Measurements from ENCODE around the gene PTRH2. TPM values are rescaled to one million over a fixed set of nuclear protein-coding genes. Genes with fewer than 3 reads are reported as not detected.
"Not testable (repeated sequence)": the region's sequence is repeated elsewhere in the genome, so short reads cannot be mapped to it uniquely, and the experiment has no call there.

PTRH2 gene
- total and polyA plus RNA-seq, 7 donors = 11.4 to 43.1 (median 28.8) TPM

DNA sequence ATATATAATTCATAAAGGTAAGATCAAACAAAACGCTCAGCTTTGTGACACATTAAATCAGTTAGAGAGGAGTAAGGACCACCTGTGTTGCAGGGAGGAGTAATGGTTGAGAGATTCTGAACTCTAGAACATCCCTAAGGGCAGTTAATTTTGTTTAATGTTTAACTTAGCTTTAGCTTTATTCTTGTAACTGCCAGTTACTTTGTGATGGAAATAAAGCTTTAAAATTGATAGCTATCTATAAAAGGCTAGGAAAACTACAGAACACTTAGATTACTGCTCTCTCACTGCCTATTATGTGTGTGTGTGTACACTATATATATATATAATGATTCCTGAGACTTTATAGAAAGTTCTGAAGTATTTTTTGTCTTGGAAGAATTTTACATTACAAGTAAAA lies 37.8 kb downstream of the PTRH2 start:
- intact Hi-C loops (cut with DNase I) = no loop called here
- Histone ChIP-seq H3K4me3 (no peak overlapping the region), H3K27ac (no peak overlapping the region), H3K9me3 (no peaks in the 10 kb centered on the region), H3K4me1 (no peaks in the 10 kb centered on the region), H3K27me3 (ENCODE audit: insufficient read depth in 3 of 3, low read length in 2 of 3) (no peaks in the 10 kb centered on the region), H3K36me3 (ENCODE audit: insufficient read depth in 1 of 2, low read depth in 1 of 2) (peaks cover 12 to 99% of the 10 kb centered on the region in 2 donors)
- 70 to 87% (median 82%) methylated on average over 1 of the region's 1 CpG for WGBS, 3 donors
- ATAC-seq = no peak
- DNase-seq = no peak
- TF ChIP-seq, protein P1, sequence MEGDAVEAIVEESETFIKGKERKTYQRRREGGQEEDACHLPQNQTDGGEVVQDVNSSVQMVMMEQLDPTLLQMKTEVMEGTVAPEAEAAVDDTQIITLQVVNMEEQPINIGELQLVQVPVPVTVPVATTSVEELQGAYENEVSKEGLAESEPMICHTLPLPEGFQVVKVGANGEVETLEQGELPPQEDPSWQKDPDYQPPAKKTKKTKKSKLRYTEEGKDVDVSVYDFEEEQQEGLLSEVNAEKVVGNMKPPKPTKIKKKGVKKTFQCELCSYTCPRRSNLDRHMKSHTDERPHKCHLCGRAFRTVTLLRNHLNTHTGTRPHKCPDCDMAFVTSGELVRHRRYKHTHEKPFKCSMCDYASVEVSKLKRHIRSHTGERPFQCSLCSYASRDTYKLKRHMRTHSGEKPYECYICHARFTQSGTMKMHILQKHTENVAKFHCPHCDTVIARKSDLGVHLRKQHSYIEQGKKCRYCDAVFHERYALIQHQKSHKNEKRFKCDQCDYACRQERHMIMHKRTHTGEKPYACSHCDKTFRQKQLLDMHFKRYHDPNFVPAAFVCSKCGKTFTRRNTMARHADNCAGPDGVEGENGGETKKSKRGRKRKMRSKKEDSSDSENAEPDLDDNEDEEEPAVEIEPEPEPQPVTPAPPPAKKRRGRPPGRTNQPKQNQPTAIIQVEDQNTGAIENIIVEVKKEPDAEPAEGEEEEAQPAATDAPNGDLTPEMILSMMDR (IDR thresholded peaks at IDR 0.05) = no peak

DNA sequence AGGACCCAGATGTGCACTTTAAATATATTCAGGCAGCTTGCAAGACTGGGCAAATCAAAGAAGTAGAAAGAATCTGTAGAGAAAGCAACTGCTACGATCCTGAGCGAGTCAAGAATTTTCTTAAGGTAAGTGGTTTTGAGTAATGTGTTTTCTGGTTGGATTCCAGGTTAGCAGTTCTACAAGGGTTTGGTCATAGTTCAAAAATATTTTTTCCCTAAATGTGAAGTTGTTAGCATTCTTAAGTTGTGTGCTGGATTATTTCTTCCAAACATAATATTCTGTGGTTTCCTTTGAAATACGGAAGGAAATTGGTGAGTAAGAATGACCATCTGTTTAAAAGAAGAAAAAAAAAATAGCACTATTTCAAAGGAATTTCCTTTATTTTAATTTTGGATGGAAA lies 38.4 kb downstream of the PTRH2 start:
- TF ChIP-seq, protein P1 (IDR thresholded peaks at IDR 0.05) = no peak
- Histone ChIP-seq H3K36me3 (ENCODE audit: insufficient read depth in 1 of 2, low read depth in 1 of 2) (peaks cover 9 to 99% of the 10 kb centered on the region in 2 donors), H3K27ac (no peak overlapping the region), H3K4me3 (no peak overlapping the region), H3K4me1 (no peaks in the 10 kb centered on the region), H3K9me3 (no peaks in the 10 kb centered on the region), H3K27me3 (ENCODE audit: insufficient read depth in 3 of 3, low read length in 2 of 3) (no peaks in the 10 kb centered on the region)
- DNase-seq = no peak
- WGBS, 3 donors = 65 to 75% (median 68%) methylated on average over 3 of the region's 3 CpGs
- no peak for ATAC-seq
- intact Hi-C loops (cut with DNase I) = no loop called here

DNA sequence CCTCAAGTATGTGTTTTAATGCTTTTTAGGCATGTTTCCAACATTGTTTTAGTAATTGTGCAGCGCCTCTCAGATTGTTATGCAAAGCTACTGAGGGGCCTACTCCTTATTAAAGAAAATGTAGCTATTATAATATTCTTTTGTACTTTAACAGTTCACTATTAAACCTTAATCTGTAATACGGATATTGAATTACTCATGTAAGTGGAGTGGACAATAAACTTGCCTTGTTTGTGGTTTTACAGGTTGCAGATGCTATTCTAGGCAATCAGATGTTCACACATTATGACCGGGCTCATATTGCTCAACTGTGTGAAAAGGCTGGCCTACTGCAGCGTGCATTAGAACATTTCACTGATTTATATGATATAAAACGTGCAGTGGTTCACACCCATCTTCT lies 41.0 kb downstream of the PTRH2 start:
- intact Hi-C loops (cut with DNase I) = no loop called here
- DNase-seq = no peak
- peaks cover 10 to 100% of the 10 kb centered on the region in 2 donors for H3K36me3 ChIP-seq (ENCODE audit: insufficient read depth in 1 of 2, low read depth in 1 of 2)
- no peak overlapping the region for H3K4me3 ChIP-seq
- no peak overlapping the region for H3K27ac ChIP-seq
- no peaks in the 10 kb centered on the region for H3K9me3 ChIP-seq
- H3K4me1 ChIP-seq = no peaks in the 10 kb centered on the region
- TF ChIP-seq, protein P1 (IDR thresholded peaks at IDR 0.05) = no peak
- peak; percentile 43 to 88 (median 79) for ATAC-seq
- 52 to 68% (median 56%) methylated on average over 5 of the region's 5 CpGs for WGBS, 3 donors
- no peaks in the 10 kb centered on the region for H3K27me3 ChIP-seq (ENCODE audit: insufficient read depth in 3 of 3, low read length in 2 of 3)

DNA sequence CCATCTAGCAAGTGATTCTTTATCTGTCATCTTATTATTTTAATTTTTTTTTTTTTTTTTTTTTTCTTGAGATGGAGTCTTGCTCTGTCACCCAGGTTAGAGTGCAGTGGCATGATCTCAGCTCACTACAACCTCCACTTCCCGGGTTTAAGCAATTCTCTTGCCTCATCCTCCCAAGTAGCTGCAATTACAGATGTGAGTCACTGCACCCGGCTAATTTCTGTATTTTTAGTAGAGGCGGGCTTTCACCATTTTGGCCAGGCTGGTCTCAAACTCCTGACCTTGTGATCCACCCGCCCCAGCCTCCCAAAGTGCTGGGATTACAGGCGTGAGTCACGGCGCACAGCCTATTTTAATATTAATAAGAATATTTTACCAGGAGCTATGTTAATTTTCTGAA lies 50.6 kb downstream of the PTRH2 start:
- intact Hi-C loops (cut with DNase I) = loop anchor here in 1 of 2 donors (5.0 kb wide), 1 partner anchor 36 kb away; no protein-coding TSS in a partner anchor
- 90 to 94% (median 94%) methylated on average over 7 of the region's 7 CpGs for WGBS, 3 donors
- peak in 2 of 4 donors; percentile 72 to 74 for ATAC-seq
- not testable (repeated sequence) for H3K4me1 ChIP-seq; DNase-seq; H3K9me3 ChIP-seq; H3K27ac ChIP-seq; H3K4me3 ChIP-seq; H3K27me3 ChIP-seq (ENCODE audit: insufficient read depth in 3 of 3, low read length in 2 of 3)
- peaks cover 8 to 97% of the 10 kb centered on the region in 2 donors for H3K36me3 ChIP-seq (ENCODE audit: insufficient read depth in 1 of 2, low read depth in 1 of 2)

DNA sequence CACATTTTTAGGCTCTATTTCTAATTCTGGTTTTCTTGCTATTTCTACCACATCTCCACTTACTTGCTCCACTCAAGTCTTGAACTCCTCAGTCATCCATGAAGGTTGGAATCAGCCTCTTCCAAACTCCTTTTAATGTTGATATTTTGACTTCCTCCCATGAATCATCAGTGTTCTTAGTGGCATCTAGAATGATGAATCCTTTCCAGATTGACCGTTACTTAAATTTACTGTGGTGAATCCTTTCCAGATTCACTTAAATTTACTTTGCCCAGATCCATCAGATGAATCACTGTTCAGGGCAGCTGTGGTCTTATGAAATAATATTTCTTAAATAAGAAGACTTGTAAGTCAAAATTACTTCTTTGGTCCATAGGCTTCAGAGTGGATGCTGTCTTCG lies 55.1 kb downstream of the PTRH2 start:
- Histone ChIP-seq H3K27ac (no peak overlapping the region), H3K4me1 (peaks cover 5% of the 10 kb centered on the region), H3K4me3 (no peak overlapping the region), H3K9me3 (no peaks in the 10 kb centered on the region), H3K36me3 (ENCODE audit: insufficient read depth in 1 of 2, low read depth in 1 of 2) (peaks cover 18 to 97% of the 10 kb centered on the region in 2 donors), H3K27me3 (ENCODE audit: insufficient read depth in 3 of 3, low read length in 2 of 3) (no peaks in the 10 kb centered on the region)
- intact Hi-C loops (cut with DNase I) = no loop called here
- WGBS, 3 donors = 82 to 86% (median 83%) methylated on average over 2 of the region's 2 CpGs
- DNase-seq (no peak), ATAC-seq (no peak)
- TF ChIP-seq, protein P1 (IDR thresholded peaks at IDR 0.05) = no peak
